Measurements from ENCODE around the gene HSPH1. TPM values are rescaled to one million over a fixed set of nuclear protein-coding genes. Genes with fewer than 3 reads are reported as not detected.

The HSPH1 gene
- total and polyA plus RNA-seq, 11 donors, result 24.6 to 88.1 (median 44.5) TPM

DNA sequence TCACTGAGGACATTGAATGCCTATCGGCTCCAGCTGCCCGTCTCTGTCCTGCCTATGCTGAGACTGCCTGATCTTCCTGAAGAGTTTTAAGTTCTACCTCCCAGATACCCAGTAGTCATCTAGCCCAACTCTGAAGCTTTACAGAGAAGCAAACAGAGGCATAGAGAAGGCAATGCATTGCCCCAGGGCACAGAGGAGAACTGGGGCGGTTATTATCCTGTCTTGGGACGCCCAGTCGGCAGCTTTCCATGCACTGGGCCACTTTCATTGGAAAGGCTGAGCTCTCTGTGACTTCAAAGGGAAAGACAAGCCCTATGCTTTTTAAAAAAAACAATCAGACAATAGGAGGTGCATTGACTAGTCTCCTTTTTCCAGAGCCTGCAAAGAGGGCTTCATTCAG lies 71.6 kb downstream of the HSPH1 start:
- DNase-seq (no peak), ATAC-seq (no peak)
- Histone ChIP-seq H3K27ac (no peak overlapping the region), H3K4me3 (no peak overlapping the region), H3K4me1 (no peaks in the 10 kb centered on the region), H3K36me3 (no peaks in the 10 kb centered on the region), H3K27me3 (peaks cover 0 to 21% (median 0%) of the 10 kb centered on the region in 9 donors), H3K9me3 (no peaks in the 10 kb centered on the region)
- TF ChIP-seq, protein P1, sequence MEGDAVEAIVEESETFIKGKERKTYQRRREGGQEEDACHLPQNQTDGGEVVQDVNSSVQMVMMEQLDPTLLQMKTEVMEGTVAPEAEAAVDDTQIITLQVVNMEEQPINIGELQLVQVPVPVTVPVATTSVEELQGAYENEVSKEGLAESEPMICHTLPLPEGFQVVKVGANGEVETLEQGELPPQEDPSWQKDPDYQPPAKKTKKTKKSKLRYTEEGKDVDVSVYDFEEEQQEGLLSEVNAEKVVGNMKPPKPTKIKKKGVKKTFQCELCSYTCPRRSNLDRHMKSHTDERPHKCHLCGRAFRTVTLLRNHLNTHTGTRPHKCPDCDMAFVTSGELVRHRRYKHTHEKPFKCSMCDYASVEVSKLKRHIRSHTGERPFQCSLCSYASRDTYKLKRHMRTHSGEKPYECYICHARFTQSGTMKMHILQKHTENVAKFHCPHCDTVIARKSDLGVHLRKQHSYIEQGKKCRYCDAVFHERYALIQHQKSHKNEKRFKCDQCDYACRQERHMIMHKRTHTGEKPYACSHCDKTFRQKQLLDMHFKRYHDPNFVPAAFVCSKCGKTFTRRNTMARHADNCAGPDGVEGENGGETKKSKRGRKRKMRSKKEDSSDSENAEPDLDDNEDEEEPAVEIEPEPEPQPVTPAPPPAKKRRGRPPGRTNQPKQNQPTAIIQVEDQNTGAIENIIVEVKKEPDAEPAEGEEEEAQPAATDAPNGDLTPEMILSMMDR (IDR thresholded peaks at IDR 0.05), result no peak
- no peak for TF ChIP-seq POLR2A (IDR thresholded peaks at IDR 0.05)
- WGBS, 4 donors, result 77 to 97% (median 84%) methylated on average over 4 to 5 of the region's 5 CpGs
- intact Hi-C loops (cut with DNase I), result no loop called here

DNA sequence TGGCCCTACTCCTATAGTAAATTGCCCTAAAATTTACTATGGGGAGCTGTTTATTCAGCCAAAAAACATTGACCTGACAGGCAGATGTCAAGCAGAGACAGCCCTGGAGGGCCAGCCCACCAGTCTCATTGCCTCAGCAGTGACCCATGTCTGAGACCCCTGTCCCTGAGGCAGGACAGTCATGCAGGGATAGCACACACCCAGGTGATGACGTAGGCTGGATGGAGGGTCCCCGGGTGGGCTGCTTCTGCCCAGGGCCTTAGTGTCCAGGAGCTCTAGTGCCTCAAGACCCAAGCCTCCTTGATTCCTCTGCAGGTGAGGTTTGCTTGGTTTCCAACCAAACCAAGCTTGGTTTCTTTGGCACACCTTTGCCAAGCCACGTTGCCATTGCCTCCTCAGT lies 72.1 kb downstream of the HSPH1 start:
- WGBS, 4 donors, result 90 to 100% (median 94%) methylated on average over 1 to 3 of the region's 3 CpGs
- Histone ChIP-seq H3K36me3 (no peaks in the 10 kb centered on the region), H3K4me3 (no peak overlapping the region), H3K27me3 (peaks cover 0 to 21% (median 0%) of the 10 kb centered on the region in 9 donors), H3K9me3 (no peaks in the 10 kb centered on the region), H3K27ac (no peak overlapping the region), H3K4me1 (no peaks in the 10 kb centered on the region)
- TF ChIP-seq, protein P1 (IDR thresholded peaks at IDR 0.05), result no peak
- intact Hi-C loops (cut with DNase I), result no loop called here
- ATAC-seq (no peak), DNase-seq (no peak)

DNA sequence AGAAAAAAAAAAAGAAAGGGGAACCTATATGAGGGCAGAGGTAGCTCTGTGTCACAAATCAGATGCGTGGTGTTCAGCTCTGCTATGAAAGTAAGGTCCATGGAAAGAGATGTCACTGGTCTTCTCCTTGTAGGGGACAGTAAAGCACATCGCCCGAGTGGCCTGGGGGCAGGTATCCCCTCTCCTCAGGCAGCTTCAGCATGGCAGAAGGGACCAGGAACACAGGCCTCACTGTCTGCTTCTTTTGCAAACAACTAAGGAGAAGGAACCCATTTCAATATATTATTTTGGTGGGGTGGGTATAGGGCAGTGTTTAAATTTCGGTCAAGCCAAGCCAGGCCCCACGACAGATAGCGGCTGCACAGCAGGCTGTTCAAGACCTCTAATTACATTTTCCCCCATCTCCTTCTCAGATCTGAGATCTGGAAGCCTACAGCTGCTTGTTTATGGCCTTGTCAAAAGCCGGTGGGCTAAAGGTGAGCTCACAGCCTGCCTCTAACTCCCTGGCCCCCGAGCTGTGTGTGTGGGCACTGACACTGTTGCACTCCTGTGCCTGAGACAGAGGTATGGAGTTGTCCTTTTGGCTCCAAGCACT lies 72.8 kb downstream of the HSPH1 start:
- WGBS, 4 donors, result 89 to 92% (median 91%) methylated on average over 8 of the region's 8 CpGs

More for the DNA sequence above, 72.8 kb downstream of the HSPH1 start:
- H3K4me1 ChIP-seq, result no peaks in the 10 kb centered on the region
- no peak for ATAC-seq
- no peak for DNase-seq
- TF ChIP-seq, protein P1 (IDR thresholded peaks at IDR 0.05), result no peak
- no peak for TF ChIP-seq POLR2A (IDR thresholded peaks at IDR 0.05)
- no peak overlapping the region for H3K4me3 ChIP-seq
- H3K9me3 ChIP-seq, result no peaks in the 10 kb centered on the region
- no peak overlapping the region for H3K27ac ChIP-seq
- peaks cover 0 to 21% (median 0%) of the 10 kb centered on the region in 9 donors for H3K27me3 ChIP-seq
- intact Hi-C loops (cut with DNase I), result no loop called here
- no peaks in the 10 kb centered on the region for H3K36me3 ChIP-seq

Other genes starting within 250 kb of the HSPH1 start
- not detected for gene TEX26, start 229.2 kb downstream of the HSPH1 start, total RNA-seq
- not detected for gene TEX26, start 229.2 kb downstream of the HSPH1 start, polyA plus RNA-seq
- gene B3GLCT, start 38.1 kb upstream of the HSPH1 start, total RNA-seq, result 10 to 100 TPM in 8 of 9 donors, 1 to 10 TPM in 1; 9.5 to 27.2 (median 20.9) TPM
- gene B3GLCT, start 38.1 kb upstream of the HSPH1 start, polyA plus RNA-seq, result 1 to 10 TPM; 5.5 to 5.7 TPM

All from heart left ventricle (tissue), 16 donors.